Panc1 (cell line): Measurements from ENCODE around the gene GOLGA6C.
"Not testable (repeated sequence)": the region's sequence is repeated elsewhere in the genome, so short reads cannot be mapped to it uniquely, and the experiment has no call there.

Source experiments
- CTCF ChIP-seq: fragments of 450-650 bp; IDR thresholded peaks from 2 replicates; pipeline ENCODE4 v1.5.1; 2017; ENCODE audit warnings: mild to moderate bottlenecking
- POLR2AphosphoS5 ChIP-seq: IDR thresholded peaks from 2 replicates; pipeline ENCODE4 v1.6.1; 2012; ENCODE audit warnings: mild to moderate bottlenecking, low read depth, low read length, moderate library complexity
- REST ChIP-seq, 2 experiments: IDR thresholded peaks; 2 replicates each; pipeline ENCODE4 v1.6.1; 2011 to 2012; ENCODE audit warnings: low read depth in 2 of 2, control low read depth in 1 of 2, low read length in 1 of 2, mild to moderate bottlenecking in 1 of 2, moderate library complexity in 1 of 2; ENCODE audit not compliant: insufficient read depth in 1 of 2
- SIN3A ChIP-seq: IDR thresholded peaks from 2 replicates; pipeline ENCODE4 v1.6.1; 2012; ENCODE audit warnings: low read depth, mild to moderate bottlenecking, low read length, moderate library complexity, borderline replicate concordance; ENCODE audit not compliant: insufficient read depth
- TCF7L2 ChIP-seq: IDR thresholded peaks from 2 replicates; pipeline ENCODE4 v1.6.1; 2011; ENCODE audit warnings: mild to moderate bottlenecking, low read depth, low read length, inconsistent platforms

- TF ChIP-seq CTCF; POLR2AphosphoS5; SIN3A; REST (IDR thresholded peaks at IDR 0.05; ENCODE audit: insufficient read depth in 1 of 2, low read depth in 2 of 2, low read length in 1 of 2); TCF7L2: not testable (repeated sequence)
These were observed 31.0 kb upstream of the GOLGA6C start for GRCh38 chr15:75227112-75227511.
